ENCODE measurements around the gene PLTP. TPM values are rescaled to one million over a fixed set of nuclear protein-coding genes. Genes with fewer than 3 reads are reported as not detected.
"Not testable (repeated sequence)": the region's sequence is repeated elsewhere in the genome, so short reads cannot be mapped to it uniquely, and the experiment has no call there.

PLTP gene
- total and polyA plus RNA-seq, 8 donors = 35.5 to 158 (median 85.4) TPM

- Histone ChIP-seq H3K4me3 (peak overlapping the region; percentile 81 to 100 (median 94)), H3K9me3 (no peaks in the 10 kb centered on the region), H3K27ac (peak overlapping the region; percentile 99 to 100 (median 100)), H3K4me1 (peaks cover 0 to 10% (median 0%) of the 10 kb centered on the region in 3 donors), H3K27me3 (no peaks in the 10 kb centered on the region), H3K36me3 (peaks cover 0 to 19% (median 14%) of the 10 kb centered on the region in 3 donors)
- FAIRE-seq (no peak), ATAC-seq (peak; percentile 16 to 32 (median 28)), DNase-seq (peak in 5 of 6 donors; percentile 57 to 90 (median 75))
- 0 to 1% methylated on average over 34 of the region's 34 CpGs for WGBS, 2 donors
- intact Hi-C loops (cut with DNase I) = no loop called here
- no peak for TF ChIP-seq CTCF (IDR thresholded peaks at IDR 0.05)
These were observed 22.2 kb upstream of the PLTP start for GRCh38 chr20:45934046-45934585.

GRCh38 chr20:45933266-45934045, 21.5 kb upstream of the PLTP start:
- peak; percentile 73 to 91 (median 78) for DNase-seq
- Histone ChIP-seq H3K4me1 (peaks cover 0 to 10% (median 0%) of the 10 kb centered on the region in 3 donors), H3K27me3 (no peaks in the 10 kb centered on the region), H3K27ac (peak overlapping the region in 3 of 4 donors; percentile 99 to 100 (median 99)), H3K4me3 (peak overlapping the region; percentile 81 to 100 (median 94)), H3K9me3 (no peaks in the 10 kb centered on the region), H3K36me3 (peaks cover 0 to 13% (median 8%) of the 10 kb centered on the region in 3 donors)
- peak; percentile 22 to 58 (median 54) for ATAC-seq
- peak in 1 of 4 donors; percentile 11 for TF ChIP-seq CTCF (IDR thresholded peaks at IDR 0.05)
- no peak for FAIRE-seq
- WGBS, 2 donors = 8 to 13% methylated on average over 22 of the region's 22 CpGs
- intact Hi-C loops (cut with DNase I) = no loop called here

GRCh38 chr20:45931680-45932079, 19.7 kb upstream of the PLTP start:
- H3K27me3 ChIP-seq; intact Hi-C loops (cut with DNase I); H3K4me3 ChIP-seq; H3K27ac ChIP-seq; H3K9me3 ChIP-seq; H3K4me1 ChIP-seq; FAIRE-seq; H3K36me3 ChIP-seq; ATAC-seq: not testable (repeated sequence)
- WGBS, 2 donors = 91 to 95% methylated on average over 15 to 17 of the region's 17 CpGs
- DNase-seq = peak in 1 of 6 donors; percentile 11

- H3K4me3 ChIP-seq = no peak overlapping the region
- intact Hi-C loops (cut with DNase I) = no loop called here
- no peak overlapping the region for H3K27ac ChIP-seq
- DNase-seq = peak in 1 of 6 donors; percentile 9
- no peaks in the 10 kb centered on the region for H3K4me1 ChIP-seq
- FAIRE-seq = no peak
- no peaks in the 10 kb centered on the region for H3K9me3 ChIP-seq
- H3K36me3 ChIP-seq = no peaks in the 10 kb centered on the region
- 57 to 67% methylated on average over 14 of the region's 14 CpGs for WGBS, 2 donors
- no peak for TF ChIP-seq CTCF (IDR thresholded peaks at IDR 0.05)
- no peaks in the 10 kb centered on the region for H3K27me3 ChIP-seq
- ATAC-seq = no peak
These were observed 15.3 kb upstream of the PLTP start for GRCh38 chr20:45927071-45927878.

- WGBS, 2 donors = 56 to 62% methylated on average over 2 of the region's 2 CpGs
These were observed 14.7 kb upstream of the PLTP start for GRCh38 chr20:45926731-45927070.

More at GRCh38 chr20:45926731-45927070, 14.7 kb upstream of the PLTP start:
- ATAC-seq (no peak), DNase-seq (no peak), FAIRE-seq (no peak)
- H3K27me3 ChIP-seq = no peaks in the 10 kb centered on the region
- intact Hi-C loops (cut with DNase I) = no loop called here
- H3K36me3 ChIP-seq = no peaks in the 10 kb centered on the region
- H3K4me3 ChIP-seq = no peak overlapping the region
- no peak overlapping the region for H3K27ac ChIP-seq
- no peaks in the 10 kb centered on the region for H3K4me1 ChIP-seq
- H3K9me3 ChIP-seq = no peaks in the 10 kb centered on the region
- TF ChIP-seq CTCF (IDR thresholded peaks at IDR 0.05) = no peak
